GM03348 (cell line): Measurements from ENCODE around the gene CEP85.

Source experiments
- DNase-seq: peaks from one replicate; pipeline ENCODE4 v3.0.0; 2012; ENCODE audit warnings: low spot score

CEP85 gene, protein sequence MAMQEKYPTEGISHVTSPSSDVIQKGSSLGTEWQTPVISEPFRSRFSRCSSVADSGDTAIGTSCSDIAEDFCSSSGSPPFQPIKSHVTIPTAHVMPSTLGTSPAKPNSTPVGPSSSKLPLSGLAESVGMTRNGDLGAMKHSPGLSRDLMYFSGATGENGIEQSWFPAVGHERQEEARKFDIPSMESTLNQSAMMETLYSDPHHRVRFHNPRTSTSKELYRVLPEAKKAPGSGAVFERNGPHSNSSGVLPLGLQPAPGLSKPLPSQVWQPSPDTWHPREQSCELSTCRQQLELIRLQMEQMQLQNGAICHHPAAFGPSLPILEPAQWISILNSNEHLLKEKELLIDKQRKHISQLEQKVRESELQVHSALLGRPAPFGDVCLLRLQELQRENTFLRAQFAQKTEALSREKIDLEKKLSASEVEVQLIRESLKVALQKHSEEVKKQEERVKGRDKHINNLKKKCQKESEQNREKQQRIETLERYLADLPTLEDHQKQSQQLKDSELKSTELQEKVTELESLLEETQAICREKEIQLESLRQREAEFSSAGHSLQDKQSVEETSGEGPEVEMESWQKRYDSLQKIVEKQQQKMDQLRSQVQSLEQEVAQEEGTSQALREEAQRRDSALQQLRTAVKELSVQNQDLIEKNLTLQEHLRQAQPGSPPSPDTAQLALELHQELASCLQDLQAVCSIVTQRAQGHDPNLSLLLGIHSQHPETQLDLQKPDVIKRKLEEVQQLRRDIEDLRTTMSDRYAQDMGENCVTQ

DNA sequence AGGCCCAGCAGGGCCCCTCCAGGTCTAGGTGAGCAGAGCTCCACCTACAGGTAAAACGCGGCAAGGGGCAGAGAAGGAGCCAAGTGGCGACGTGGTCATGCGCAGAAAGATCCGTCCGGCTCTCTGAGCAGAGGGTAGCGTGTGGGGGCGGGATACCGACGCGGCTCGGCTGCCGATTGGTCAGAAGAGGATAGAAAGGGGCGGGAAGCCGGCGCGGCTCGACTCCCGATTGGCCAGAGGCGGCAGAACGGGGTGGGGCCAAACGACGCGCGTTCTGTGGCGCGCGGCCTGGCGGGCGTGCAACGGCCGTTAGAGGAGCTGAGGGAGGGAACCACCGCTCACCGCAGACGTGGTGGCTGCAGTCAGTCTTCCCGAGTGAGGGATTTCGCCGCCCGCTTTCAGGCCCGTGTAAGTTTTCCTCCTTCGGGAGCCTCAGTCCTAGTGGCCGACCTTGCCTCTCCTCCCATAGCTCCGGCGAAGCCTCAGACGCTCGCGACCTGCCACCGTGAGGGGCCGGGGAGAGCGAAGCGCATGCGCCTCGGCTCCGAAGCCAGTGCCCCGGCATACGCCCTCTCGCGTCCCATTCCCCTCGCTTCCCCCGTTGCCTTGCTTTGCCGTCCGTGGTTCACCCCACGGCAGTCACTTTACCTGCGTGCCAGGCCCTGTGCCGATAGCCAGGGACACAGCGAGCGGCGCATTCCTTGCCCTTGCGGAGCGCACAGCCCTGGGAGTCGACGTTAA, at the start of gene CEP85:
TSS of gene CEP85 (plus strand) at position 298 of the 741 bp plus-strand sequence. CDS start 5,584 bp downstream, outside the sequence.
- DNase-seq: peak; percentile 100

DNA sequence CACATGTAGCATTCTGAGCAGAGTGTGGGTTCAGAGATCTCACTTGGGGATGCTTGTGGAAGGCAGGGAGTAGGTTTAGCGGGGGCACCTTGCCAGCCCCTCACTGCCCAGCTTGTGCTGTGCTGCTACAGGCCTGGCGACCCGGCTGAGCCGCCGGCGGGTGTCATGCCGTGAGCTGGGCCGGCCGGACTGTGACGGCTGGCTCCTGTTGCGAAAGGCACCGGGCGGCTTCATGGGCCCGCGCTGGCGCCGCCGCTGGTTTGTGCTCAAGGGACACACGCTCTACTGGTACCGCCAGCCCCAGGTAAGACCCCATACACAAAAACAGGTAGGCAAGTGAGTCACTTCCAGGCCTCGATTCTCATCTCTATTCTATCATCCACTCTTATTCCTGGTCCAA, 49.1 kb upstream of the CEP85 start:
- no peak for DNase-seq

DNA sequence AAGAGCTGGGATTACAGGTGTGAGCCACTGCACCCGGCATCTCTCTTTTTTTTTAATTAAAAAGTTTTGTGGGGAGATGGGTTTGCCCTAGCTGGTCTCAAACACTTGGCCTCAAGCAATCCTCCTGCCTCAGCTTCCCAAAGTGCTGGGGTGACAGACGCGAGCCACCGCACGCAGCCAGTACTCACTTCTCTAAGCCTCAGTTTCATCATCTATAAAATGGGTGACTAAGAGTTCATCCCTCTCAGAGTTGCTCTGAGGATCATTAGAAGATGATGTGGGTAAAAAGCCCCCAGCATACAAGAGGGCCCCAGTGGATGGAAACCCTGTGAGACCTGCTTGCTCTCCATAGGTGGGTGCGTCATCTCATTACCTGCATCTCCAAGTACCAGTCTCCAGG, 46.1 kb upstream of the CEP85 start:
- DNase-seq: no peak

DNA sequence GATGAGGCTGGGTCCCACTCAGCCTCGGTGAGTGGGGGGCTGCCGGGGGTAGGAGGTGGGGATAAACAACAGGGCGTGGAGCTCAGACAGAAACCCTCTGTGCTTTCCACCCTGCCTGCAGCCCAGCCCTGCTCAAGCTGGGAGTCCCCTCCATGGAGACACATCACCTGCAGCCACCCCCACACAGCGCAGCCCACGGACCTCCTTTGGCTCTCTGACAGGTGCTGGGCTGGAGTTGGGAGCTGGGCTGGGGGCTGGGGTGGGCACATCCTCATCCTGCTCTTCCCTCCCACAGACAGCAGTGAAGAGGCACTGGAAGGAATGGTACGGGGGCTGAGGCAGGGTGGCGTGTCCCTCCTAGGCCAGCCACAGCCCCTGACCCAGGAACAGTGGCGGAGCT, 45.5 kb upstream of the CEP85 start:
- no peak for DNase-seq

DNA sequence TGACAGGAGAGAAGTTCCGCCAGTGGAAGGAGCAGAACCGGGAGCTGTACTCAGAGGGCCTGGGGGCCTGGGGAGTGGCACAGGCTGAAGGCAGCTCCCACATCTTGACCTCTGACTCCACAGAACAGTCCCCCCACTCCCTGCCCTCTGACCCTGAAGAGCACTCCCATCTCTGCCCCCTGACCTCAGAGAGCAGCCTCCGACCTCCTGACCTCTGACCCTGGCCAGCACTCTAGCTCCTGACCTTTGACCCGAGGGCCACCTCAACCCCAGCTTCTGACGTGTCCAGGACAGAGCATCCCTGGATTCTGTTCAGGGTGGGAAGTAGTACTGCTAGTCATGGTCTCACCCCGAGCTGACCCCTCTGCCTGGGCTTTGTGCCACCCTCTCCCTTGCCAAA, 44.7 kb upstream of the CEP85 start:
- no peak for DNase-seq

DNA sequence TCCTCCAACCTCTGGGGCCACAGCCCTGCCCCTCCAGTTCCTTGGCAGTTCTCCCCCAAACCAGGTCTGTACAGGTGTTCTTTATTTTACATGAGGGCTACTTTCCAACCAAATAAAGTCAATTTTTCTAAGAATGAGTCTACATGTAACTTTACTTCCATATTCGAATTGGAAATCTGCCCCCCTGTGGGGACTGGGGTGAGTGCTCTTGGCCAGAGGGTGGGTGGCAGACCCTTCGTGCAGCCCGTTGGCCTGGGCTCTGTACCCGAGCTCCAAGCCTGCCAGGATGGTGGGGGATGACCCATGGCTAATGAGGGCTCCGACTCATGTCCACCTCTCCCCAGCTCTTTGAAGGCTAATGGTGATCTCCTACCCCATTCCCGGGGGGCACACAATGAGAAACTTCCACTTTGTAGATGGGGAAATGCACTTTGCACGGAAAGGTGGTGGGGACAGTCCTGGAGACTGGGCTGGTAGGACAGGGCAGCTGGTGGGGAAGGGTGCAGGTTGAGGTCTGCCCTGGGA, 44.2 kb upstream of the CEP85 start:
- DNase-seq: no peak

DNA sequence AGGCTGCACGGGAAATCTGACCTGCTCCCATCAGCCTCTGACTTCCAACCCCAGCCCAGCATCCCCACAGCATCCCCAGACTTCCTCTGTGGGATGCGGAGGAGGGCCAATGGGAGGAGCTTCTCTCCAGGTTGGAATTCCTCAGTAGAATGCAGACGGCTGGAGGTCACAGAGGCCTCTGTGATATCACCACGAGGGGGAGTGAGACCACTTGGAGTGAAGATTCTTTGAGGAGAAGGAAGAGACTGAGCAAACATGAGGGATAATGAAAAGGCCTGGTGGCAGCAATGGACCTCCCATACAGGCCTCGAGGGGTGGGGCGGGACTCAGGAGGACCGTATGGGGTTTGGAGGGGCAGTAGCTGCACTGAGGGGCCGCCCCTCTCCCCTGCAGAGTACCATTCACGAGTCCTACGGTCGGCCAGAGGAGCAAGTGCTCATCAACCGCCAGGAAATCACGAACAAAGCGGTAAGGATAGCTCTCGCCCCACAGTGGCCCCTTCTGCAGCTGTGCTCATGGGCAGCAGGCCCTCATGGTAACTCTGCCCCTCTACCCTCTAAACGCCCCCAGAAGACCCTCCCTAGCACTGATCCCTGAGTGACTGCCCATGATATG, 43.5 kb upstream of the CEP85 start, which contains the start of gene CATSPER4:
TSS of gene CATSPER4 (plus strand) at position 230 of the 615 bp plus-strand sequence. CDS start at position 256, 26 bp downstream.
- no peak for DNase-seq

DNA sequence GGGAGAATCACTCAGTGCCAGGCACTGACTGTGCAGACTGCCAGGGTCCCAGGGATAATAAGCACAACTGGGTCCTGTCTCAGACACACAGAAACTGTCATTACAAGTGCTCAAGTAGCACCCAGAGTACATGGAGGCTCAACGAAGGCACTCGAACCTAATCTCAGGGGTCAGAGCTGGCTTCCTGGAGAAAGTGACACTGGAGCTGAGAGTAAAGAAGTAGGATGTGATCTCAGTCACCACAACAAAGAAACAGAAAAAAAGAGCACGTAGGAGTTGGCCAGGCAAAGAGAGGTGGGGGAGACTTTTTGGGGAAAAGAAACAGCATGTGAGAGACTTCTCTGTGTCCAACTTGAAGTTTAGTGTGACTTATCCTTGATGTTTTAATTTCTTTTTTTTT, 42.3 kb upstream of the CEP85 start:
- DNase-seq: no peak

DNA sequence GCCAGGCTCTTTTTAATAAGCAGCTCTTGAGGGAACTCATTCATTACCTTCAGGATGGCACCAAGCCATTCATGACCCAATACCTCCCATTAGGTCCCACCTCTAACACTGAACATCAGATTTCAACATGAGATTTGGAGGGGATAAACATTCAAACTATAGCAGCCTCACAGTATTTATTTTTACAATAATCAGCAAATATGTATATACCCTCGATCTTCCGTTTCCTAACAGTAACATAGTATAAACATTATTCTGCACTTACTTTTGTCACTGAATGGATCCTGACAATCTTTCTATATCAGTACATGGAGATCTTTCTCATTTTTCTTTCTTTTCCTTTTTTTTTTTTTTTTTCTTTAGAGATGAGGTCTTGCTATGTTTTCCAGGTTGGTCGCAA, 38.2 kb upstream of the CEP85 start:
- no peak for DNase-seq

DNA sequence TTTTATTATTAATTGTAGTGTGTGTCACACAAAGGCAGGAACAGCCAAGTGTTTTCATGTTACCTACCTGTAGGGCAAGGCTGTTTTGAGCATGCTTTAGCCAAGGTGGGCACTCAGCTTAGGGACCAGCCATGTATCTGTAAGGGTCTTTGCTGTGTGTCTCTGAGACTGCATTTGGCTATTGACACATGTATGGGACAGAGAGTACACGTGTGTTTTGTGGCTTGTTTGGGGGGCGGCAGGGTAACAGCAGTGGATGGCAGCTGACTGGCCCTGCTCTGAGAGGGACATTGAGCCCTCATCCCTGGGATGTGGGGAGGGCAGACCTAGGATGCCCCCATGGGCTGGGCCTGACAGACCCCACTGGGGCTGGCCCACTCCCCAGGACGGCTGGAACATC, 36.7 kb upstream of the CEP85 start:
- no peak for DNase-seq

DNA sequence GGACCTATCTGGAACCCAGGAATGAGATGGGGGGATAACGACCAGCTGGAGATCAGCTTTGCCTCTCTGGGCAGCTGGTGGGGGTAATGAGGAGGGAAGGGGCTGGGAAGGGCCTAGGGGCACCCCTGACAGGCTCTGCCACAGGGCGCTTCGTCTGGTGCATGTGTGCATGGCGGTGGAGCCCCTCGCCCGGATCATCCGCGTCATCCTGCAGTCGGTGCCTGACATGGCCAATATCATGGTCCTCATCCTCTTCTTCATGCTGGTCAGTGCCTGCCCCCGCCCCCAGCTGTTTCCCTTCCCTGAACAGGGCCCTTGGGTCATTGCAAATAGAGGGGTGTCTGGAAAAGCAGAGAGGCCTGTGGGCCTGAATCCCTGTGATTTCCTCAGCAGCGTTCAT, 36.2 kb upstream of the CEP85 start:
- no peak for DNase-seq

DNA sequence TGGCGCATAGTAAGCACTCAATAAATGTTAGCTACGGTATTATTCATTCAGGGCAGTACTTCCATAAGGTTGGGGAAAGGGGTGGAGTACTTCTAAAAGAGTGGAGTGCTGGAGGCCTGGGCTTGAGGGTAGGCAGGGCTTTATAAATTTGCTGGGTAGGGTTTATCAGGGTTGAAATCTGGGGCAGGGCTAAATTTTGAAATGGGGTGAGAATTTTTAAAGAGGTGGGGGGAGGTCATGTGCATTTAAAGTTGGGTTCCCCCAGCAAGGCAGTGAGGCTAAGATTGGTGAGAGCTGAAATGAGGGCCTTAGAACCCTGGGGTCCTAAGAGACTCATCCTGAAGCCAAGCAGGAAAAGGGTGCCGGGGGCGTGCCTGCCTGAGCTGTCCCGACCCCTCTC, 33.6 kb upstream of the CEP85 start:
- no peak for DNase-seq

DNA sequence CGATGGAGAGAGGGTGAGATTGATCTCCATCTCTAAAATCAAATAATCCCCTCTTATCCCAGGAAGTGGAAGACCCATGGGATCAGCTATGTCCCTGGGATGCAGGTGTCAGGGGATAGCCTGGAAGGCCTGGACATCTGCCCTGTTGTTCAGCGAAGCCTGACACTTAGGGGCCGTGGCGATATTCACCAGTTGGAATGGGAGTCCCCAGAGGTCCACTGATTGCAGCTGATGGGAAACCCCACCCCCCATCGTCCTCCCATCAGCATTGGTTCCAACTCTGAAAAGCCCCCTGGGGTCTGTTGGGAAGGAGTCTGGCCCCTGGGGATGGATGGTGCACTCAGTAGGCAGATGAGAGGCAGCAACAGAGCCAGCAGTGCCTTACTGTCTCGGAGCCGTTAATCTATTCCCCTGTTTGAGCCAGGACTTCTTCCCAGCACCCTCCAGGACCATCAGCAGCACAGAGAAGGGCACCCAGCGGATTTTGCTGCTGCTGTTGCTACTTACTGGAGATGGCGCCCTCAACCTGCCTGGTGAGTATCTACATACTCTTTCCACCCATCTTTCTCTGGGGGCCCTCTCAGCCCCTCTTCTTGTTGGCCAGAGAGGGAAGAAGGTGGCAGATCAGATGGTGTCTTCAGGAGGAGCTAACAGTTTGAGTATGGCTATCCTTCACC, 30.2 kb upstream of the CEP85 start:
- DNase-seq: no peak

DNA sequence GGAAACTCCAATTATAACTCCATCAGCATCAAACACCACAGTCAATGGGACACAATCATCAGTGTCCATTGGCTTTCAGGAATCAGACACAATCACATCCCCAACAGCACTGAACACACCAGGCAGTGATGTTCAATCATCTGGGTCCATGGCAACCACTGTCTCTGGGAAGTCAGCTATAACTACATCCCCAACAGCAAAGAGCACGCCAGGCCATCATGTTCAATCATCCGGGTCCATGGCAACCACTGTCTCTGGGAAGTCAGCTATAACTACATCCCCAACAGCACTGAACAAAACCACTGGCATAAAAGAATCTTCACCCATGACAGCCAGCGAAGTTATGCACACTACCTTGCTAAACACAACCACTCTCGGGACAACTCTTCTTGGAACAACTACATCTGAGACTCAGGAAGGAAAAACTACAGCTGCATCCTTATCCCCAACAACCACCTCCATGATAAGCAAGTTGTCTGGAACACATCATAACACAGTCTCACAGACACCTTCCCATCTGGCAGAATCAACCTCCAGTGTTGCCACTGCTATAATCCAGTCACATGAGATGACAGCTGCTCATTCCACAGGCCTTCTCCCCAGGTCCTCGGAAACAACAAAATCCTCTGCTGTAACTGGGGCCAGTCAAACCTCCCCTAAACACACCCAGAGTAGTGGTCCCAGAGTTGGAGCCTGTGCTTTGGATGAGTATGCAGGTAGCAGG, 23.7 kb upstream of the CEP85 start:
- no peak for DNase-seq

DNA sequence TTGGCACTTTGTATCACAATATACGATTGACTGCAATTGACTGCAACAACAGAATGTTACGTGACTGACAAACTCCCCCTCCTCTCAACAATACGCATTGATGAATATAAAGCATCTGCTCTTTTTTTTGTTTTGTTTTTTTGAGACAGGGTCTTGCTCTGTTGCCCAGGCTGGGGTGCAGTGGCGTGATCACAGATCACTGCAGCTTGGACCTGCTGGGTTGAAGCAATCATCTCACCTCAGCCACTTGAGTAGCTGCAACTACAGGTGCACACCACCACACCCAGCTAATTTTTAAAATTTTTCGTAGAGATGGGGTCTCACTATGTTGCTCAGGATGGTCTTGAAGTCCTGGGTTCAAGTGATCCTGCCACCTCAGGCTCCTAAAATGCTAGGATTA, 21.3 kb upstream of the CEP85 start:
- DNase-seq: no peak

DNA sequence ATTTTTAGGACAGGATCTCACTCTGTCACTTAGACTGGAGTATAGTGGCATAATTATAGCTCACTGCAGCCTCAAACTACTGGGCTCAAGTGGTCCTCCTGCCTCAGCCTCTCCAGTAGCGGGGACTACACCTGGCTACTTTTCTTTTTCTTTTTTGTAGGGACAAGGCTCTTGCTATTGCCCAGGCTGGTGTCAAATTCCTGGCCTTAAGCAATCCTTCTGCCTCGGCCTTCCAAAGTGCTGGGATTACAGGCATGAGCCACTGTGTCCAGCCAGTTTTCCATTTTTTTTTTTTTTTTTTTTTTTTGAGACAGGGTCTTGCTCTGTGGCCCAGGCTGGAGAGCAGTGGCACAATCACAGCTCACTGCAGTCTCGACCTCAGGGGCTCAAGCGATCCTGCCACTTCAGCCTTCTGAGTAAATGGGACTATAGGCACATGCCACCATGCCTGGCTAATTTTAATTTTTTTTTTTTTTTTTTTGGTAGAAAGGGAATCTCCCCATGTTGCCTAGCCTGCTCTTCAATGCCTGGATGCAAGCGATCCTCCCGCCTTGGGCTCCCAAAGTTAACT, 20.6 kb upstream of the CEP85 start:
- no peak for DNase-seq

DNA sequence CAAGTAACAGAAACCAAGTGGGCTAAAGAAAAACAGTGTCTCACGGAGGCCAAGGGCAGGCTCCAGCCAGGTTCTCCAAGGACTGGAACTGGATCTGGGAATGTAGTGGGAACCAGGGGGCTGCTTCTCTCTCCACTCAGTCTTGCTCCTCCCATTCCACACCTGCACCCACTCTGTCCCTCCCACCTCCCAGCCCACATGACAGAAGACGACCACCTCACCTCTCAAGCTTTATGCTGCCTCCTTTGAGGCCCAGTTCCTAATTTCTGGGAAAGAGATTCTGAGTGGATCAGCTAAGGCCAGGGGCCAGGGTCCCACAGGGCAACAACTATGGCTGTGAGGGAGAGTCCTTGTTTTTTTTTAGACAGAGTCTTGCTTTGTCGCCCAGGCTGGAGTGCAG, 18.8 kb upstream of the CEP85 start:
- no peak for DNase-seq

DNA sequence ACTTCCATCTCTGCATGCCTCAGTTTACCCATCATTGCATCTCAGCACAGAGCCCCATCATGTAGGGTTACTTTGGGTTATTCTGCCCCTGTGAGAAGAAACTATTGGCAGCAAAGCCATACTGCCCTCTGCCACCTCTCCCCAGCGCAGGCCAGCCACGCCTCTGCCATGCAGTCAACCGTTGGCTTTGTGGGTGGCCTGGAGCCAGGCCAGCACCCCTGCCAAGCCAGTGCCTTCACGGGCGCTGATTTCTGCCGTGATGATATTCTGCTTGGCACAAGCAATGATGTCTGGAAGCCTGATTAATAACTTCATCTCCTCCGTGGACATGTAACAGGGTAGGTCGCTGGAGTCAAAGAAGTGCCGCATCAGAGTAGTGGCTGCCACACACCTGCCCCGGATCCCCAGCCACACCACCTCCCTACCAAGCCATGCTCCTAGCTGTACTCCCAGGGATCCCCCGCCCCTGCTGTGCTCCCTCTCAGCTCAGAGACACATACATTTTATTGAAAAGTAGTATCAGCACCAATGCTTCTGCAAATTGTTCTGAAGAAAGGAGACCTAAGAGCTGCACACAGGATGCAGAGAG, 15.0 kb upstream of the CEP85 start:
- DNase-seq: no peak

DNA sequence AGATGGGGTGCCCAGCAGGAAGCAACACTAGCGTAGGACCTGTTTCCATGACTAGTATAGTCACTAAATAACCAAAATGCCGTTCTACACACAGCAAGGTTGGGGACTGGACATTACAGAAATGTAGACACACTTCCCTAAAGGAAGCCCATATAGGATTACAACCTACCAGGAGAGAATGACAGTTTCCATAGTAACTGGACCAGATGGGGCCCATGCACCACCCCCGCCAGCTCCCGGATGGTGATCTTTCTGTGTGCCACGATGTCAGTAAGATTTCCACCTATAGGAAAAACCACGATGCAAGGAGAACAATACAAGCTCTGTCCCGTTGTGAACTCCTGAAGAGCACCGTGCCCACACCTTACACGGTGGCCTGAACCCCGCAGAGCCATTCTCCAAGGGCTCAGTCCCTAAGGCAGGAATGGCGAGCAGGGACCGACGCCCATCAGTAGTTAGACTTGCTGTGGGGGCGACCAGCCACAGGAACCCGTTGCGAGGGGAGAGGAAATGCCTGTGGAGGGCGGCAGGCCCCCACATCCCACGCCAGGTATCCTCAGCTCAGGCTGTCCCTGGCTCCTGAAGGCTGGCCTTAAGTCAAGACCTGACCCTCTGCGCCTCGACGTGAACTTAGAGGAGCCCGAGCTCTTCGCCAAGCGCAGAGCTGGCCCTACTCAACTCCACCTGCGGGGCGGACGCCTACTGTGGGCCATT, 13.6 kb upstream of the CEP85 start:
- no peak for DNase-seq
